Measurements from ENCODE around the gene MS4A6A.
"Not testable (repeated sequence)": the region's sequence is repeated elsewhere in the genome, so short reads cannot be mapped to it uniquely, and the experiment has no call there.

MS4A6A gene

DNA sequence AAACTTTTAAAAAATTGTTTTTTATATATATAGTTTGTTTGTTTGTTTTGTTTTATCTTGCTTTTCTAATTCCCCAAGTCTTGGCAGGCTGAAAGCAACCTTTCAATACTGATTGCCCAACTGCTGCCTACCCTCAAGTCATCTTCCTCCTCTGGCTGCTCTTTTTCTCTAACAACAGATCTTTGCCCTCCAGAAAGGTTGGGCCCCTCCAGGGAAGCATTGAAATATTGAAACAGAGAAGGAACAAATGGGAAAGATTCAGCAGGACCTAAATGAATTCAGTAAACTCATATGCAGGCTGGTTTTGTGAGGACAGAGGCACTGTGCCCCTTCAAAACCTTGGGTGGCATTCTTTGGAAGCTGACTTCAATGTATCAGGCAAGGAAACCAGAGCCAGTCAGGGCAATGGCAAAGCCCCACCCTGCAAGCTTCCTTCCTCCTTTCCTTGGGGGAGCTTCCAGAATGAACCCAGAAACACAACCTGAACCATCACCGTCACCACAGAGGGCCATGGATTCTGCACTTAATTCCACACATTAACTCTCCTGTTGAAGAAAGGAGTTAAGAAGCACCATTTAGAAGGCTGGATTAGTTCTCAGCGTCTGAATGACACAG lies 815 bp upstream of the MS4A6A start:
- DNase-seq (ENCODE audit: low read depth in 3 of 3): no peak

DNA sequence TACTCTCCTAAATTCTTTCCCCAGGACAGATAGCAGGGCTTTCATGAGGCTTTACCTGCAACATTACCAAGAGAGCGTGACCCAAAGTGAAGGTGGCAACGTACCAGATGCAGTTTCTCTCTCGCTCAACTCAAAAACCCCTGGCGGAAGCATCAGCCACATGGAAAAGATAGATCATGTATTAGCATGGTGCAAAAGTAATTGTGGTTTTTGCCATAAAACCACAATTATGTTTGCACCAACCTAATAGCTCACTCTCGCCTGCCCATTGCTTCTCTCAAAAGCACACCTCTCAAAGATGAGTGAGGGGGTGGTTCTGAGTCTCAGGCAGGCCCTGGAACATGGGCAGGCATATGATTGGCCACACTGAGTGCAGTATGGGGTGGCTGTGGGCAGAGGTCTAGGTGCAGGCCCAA lies 7.0 kb downstream of the MS4A6A start:
- DNase-seq (ENCODE audit: low read depth in 3 of 3): no peak

DNA sequence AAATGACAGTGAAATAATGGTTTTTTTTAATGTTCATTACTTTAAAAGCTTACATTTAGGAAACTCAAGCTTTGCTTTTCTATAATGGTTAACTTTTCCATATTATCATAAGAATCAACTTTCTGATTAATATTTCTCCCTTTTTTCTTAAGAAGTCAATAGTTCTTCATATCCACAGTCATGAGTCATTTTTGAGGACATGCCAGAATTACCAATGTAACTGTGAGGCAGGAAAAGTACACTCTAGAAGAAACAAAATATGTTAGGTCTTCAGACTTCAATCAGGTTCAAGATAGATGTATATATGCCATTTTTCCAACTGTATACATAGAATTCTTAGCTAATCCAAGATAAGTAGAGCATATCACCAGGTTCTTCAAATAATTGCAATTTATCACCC lies 10.9 kb downstream of the MS4A6A start:
- DNase-seq (ENCODE audit: low read depth in 3 of 3): no peak

DNA sequence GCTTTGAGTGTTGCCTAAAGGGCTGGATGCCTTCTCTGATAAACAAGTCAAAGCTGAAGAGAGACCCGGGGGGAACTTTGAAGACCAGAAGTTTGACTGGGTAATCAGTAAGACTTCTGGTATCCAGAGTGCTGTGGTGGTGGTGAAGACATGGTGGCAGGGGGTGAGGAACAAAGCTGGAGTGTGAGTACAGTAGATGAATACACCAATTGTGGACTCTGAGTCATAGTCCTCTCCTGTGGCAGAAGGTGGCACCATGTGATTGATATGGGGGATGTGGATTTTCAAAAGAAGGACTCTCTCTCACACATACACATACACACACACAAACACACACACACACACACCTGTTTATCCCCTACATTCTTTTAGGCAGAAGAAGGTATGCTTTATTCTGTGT lies 12.3 kb downstream of the MS4A6A start:
- DNase-seq (ENCODE audit: low read depth in 3 of 3): no peak

DNA sequence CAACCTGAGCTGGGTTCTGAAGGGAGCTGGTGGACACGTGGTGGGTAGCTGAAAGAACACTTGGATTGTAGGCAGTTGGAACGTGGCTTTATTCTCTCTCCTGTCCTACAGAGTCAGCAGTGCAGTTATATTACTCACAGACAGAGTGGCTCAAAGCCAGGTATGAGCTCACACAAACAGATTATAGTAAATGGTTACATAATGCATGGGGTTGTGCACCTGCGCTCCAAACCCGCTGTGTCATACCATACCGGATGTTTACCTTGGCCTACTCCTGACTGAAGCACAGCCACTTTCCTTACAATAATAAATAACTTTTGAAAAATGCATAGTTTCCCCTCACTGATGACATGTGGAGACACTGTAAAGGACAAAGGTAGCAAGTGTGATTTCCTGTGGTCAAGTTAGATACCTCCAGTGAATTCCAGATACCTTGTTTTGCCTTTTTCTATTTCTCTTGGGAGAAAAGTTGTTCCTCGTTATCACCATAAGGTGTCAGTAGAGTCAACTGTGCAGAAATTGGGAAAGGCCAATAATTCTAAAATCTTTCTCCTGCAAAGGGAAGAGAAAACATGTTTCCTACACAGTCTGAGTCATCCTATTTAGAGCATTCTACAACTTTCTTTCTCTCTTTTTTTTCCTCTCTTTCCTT lies 13.5 kb downstream of the MS4A6A start:
- no peak for DNase-seq (ENCODE audit: low read depth in 3 of 3)

DNA sequence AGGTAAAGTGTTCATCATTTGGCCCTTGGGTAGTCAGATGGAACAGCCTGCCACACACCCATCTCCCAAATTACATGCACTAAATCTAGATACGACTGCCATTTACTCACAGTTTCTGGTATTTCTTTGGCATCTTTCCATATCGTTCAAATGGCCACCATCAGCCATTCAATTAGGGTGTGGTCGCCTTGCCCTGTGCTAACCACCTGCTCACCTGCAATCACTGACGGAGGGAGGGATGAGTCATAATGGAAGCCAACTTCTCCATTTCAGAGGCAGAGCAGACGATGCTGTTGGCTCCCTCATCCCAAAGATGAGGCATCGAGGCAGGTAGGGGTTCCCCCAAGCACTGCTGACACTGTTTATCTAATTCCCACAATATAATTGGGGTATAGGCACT lies 14.6 kb downstream of the MS4A6A start:
- no peak for DNase-seq (ENCODE audit: low read depth in 3 of 3)

DNA sequence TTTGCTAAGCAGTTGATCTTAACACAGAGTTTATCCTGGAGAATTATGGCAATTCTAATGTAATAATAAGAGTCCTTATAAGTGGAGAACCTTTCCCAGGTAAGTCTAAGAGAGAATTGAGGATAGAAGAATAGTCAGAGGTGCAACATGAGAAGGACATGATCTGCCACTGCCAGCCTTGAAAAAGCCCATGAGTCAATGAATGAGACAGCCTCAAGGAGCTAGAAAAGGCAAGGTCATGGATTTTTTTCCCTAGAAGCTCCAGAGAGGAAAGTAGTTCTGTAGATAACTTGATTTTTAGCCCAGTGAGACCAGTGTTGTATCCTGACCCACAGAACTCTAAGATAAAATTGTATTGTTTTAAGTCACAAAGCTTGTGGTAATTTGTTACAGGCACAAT lies 16.9 kb downstream of the MS4A6A start:
- no peak for DNase-seq (ENCODE audit: low read depth in 3 of 3)

DNA sequence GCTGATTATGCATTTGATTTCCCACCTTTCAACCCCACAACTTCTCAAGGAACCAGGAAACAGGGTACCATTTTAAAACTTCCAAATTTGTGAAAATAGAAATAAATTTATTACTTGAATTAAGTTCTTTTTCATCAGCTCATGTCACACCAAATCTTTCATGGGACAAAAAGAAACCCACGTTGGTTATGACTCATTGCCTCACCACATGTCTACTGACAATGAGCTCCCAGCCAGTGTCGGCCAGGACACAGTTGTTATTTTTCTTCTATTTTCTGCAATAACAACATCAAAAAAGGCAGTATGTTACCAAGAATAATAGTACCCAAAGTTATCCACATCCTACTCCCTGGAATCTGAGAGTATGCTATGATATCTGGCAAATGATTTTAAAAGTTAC lies 17.3 kb downstream of the MS4A6A start:
- DNase-seq (ENCODE audit: low read depth in 3 of 3): no peak

DNA sequence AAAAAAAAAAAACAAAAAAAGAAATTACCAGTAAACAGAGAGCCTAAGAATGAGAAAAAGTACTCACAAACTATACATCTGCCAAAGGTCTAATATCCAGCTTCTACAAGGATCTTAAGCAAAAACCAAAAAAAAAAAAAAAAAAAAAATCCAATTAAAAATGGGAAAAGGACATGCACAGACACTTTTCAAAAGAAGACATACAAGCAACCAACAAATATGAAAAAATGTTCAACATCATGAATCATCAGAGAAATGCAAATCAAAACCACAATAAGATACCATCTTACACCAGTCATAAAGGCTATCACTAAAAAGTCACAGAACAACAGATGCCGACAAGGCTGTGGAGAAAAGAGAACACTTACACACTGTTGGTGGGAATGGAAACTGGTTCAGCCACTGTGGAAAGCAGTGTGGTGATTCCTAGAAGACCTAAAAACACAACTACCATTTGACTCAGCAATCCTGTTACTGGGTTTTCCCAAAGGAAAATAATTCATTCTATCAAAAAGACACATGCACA lies 18.3 kb downstream of the MS4A6A start:
- no peak for DNase-seq (ENCODE audit: low read depth in 3 of 3)

DNA sequence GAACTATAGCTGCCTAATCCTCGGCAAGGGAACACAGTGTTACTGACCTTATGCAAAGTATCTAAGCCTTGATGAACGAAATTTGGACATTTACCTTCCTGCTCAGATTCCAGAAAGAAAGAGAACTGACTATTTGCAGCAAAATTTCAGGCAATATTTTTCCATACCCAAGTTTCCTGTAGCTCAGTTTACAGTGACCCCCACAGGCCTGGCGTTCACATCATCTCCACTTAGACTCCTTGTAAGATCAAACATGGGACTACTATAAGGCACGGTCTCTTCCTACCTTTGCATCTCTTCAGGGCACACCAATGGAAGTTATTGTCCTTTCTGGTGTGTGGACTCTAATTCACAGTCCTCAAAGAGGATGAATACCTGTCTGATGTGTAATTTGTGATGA lies 21.1 kb downstream of the MS4A6A start:
- no peak for DNase-seq (ENCODE audit: low read depth in 3 of 3)

DNA sequence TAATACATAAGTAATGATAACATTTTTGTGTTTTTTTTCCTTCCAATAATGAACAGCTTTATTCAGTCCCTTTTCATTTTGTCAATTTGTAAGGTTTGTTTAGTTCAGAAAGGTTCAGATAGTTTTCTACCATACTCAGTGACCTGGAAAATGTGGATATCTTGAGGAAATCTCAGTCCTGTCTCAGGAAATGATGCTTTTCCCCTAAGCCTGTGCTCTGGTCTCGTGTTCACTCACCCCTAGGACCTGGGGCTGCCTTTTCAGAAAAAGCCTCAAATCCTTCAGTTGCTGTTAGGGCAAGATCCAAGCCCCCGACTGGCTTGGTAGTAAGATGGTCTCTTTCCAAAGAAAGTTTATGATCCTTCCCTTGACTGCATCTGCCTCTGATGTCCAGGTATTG lies 21.8 kb downstream of the MS4A6A start:
- DNase-seq (ENCODE audit: low read depth in 3 of 3): no peak

DNA sequence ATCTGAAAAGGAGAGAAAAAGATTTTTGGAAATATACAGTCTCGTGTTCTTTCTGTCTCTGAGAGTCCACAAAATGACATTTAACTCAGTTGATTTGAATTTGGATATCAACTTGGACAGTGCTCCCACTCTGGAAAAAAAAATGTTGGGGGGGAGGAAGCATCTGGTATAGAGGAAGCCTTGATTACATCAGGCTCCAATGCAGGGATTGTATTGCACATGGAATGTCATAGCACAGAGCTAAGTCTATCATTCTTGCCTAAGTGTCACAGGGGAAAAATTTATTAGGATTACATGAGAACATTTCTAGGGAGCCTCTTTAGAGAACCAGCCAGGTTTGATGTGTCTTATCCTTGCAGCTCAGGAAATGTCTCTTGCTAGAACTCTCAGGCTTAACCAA lies 23.0 kb downstream of the MS4A6A start:
- DNase-seq (ENCODE audit: low read depth in 3 of 3): no peak

DNA sequence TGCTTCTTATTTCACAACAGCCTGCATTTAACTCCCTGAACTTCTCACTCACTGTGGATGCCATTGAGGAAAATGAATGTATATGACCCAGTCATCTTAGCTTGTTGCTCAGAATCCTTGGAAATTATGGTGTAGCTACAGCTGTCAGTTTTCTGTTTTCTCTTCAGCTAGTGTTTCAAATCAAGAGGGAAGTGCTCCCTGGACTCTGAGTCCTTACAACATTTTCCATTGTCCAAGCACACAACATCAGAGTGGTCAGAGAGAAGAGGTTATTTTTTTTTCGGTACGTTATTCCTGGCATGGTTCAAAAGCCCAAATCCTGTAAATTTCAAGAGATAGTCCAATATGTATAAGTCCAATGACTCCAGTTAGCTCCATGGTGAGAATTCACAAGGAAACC lies 23.6 kb downstream of the MS4A6A start:
- DNase-seq (ENCODE audit: low read depth in 3 of 3): no peak

DNA sequence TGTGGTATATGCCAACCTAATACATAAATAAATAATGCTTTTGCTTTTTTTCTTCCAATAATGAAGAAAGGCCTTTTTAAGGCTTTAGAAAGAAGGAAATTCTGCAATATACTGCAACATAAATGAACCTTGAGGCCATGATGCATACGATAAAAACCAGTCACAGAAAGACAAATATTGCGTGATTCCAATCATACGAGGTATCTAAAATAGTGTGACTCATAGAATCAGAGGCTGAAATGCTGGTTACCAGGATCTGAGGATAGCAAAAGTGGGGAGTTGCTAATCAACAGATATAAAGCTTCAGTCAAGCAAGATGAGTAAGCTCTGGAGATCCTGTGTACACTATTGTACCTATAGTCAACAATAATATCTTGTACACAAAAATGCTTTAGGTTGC lies 24.2 kb downstream of the MS4A6A start:
- DNase-seq (ENCODE audit: low read depth in 3 of 3): no peak

DNA sequence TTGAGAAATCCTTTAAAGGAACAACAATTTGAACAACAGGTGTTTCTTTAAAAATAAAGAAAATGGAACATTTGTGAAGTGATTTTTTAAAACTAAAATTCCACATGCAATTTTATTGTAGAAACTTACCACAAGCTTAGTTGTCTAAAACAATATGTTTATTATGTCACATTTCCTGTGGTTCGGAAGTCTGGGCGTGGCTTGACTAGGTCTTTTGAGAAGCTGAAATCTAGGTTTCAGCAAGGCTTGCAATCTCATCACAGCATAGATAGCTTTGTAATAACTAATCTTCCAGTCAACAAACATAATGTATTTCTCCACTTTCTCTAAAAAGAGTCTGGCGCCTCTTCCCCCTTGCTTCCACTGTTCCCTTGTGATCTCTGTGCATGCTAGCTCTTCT lies 27.0 kb downstream of the MS4A6A start:
- DNase-seq (ENCODE audit: low read depth in 3 of 3): no peak

DNA sequence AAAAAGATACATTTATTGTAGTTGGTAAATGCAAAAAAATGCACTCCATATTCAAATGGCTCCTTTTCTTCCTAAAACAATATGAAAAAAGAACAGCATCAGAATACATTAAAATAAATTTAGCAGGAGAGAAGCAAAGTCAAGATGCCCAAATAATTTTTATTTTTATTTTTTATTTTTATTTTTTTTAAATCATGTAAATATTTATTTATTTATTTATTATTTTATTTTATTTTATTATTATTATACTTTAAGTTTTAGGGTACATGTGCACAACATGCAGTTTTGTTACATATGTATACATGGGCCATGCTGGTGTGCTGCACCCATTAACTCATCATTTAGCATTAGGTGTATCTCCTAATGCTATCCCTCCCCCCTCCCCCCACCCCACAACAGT lies 30.2 kb downstream of the MS4A6A start:
- DNase-seq (ENCODE audit: low read depth in 3 of 3): not testable (repeated sequence)

DNA sequence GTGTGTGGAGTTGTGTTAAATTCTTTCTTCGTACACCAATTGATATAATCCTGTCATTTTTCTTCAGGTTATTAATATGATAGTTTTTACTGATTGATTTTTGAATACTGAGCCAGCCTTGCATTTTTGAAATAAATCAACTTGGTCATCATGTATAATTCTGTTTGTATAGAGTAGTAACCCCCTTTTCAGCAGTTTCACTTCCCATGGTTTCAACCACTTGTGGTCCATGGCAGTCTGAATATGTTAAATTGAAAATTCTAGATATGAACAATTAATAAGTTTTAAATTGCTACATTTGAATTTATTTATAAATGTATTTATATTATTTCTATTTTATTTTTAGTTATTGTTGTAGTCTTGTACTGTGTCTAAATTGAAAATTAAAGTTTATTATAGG lies 32.6 kb downstream of the MS4A6A start:
- DNase-seq (ENCODE audit: low read depth in 3 of 3): no peak

DNA sequence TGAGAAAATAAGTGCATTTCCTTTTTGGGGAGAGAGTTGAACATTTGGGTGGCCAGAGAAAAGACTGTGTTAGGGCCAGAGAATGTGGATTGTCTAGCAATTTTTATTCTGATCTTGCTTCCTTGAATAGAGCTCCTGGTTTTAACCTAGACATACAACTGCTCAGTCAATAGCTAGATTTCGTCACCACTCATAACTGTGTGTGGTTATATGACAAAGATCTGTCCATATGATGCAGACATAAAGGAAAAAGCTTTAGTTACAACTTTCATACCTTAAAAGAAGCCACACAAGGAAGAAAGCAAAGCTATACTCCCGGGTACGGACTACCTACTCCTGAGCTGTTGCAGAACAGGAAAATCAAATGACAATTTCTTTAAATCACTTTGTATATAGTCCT lies 37.2 kb downstream of the MS4A6A start:
- no peak for DNase-seq (ENCODE audit: low read depth in 3 of 3)

DNA sequence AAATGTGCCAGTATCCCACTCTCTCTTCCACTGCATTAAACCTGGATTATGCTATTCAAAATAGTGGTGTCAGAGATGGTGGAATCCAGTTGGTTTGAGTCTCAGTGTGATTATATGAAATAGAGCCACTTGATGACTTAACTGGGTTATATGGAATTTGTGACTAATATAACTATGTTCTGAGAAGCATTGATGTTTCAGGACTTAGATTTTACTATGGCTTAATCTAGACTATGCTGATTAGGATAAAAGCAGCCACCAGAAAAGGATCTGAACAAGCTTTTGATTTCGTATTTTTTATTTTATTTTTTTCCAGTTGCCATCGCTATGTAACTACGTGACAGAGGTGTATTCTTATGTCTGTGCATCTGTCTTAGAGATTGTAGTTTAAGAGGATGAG lies 39.1 kb downstream of the MS4A6A start:
- DNase-seq (ENCODE audit: low read depth in 3 of 3): no peak

DNA sequence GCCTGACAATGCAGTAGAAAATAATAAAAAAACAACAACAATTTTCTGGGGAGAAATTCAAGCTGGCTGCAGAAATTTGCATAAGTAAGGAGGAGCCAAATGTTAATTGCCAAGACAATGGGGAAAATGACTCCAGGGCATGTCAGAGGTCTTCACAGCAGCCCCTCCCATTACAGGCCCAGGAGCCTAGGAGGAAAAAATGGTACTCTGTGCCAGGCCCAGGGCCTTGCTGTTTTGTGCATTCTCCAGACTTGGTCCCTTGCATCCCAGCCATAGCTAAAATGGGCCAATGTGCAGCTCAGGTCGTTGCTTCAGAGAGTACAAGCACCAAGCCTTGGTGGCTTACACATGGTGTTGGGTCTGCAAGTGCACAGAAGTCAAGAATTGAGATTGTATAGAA lies 49.0 kb downstream of the MS4A6A start:
- DNase-seq (ENCODE audit: low read depth in 3 of 3): no peak

DNA sequence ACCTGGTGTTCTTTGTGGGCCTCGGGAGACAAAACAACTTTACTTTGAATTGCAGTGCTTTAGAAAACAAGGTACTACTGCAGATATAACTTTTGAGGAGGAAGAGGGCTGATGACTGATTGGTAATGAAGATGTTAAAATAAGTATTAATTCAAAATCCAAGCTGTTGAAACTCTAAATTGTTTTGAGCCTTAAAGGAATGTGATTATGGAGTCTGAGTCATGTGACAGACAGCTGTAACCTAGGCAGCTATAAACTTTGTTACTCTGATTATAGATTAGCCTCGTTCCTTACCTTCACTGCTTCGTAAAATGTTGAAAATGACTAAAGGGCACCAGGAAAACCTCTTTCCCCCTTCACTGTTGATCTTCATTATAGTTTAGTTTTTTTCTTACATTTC lies 51.0 kb downstream of the MS4A6A start:
- no peak for DNase-seq (ENCODE audit: low read depth in 3 of 3)

DNA sequence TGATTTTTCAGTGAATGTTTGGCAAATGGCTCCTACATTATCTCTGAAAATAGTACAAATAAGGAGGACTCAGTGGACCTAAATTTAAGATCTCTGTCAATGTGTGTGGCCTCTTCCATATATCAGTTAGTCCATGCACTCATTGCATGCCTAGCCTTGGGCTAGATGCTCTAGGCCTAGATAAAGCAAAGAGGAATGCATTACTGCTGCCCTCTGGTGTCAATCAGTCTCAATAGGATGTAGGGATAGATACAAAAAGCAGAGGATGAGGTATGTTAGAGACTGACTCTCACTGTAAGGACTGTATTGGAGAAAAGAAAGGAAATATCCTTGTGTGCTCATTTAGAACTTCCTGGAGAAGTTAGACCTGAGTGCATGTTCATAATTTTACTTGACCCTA lies 52.4 kb downstream of the MS4A6A start:
- DNase-seq (ENCODE audit: low read depth in 3 of 3): no peak

DNA sequence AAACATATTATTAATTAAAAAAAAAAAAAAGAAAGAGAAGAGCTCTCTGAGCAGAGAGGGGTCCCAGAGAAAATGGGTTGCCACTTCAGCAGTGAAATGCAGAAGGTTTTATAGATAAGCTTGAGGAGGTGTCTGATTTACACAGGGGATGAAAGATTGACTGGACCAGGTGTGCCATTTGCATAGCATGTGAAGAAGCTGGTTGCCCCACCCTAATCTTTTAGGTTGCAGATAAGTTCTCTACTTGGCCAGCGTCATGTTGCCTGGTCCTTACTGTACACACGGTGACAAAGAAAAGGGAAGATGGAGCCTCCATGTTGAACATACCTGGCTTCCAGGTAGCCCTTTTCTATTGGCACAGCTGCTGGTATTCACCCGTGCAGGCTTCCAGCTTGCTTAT lies 53.0 kb downstream of the MS4A6A start:
- no peak for DNase-seq (ENCODE audit: low read depth in 3 of 3)

DNA sequence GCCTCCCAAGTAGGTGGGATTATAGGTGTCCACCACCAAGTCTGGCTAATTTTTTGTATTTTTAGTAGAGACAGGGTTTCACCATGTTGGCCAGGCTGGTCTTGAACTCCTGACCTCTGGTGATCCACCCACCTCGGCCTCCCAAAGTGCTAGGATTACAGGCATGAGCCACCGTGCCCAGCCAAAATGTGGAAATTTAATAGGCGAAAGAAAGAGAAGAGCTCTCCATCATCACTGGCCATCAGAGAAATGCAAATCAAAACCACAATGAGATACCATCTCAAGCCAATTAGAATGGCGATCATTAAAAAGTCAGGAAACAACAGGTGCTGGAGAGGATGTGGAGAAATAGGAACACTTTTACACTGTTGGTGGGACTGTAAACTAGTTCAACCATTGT lies 54.0 kb downstream of the MS4A6A start:
- not testable (repeated sequence) for DNase-seq (ENCODE audit: low read depth in 3 of 3)

All from stimulated activated CD4-positive, alpha-beta T cell treated with anti-CD3 and anti-CD28 coated beads, TNF-alpha, amount 100 ng/mL, for 48 hours (primary cell).